PC-3 (cell line): ENCODE results near the gene SOWAHB. TPM values are rescaled to one million over a fixed set of nuclear protein-coding genes. Genes with fewer than 3 reads are reported as not detected.

Source experiments
- ATAC-seq: fragments of 200-7000 bp; cut with Tn5 transposase; 2 replicates; pipeline ENCODE4 v1.9.1; 2020; ENCODE audit warnings: mild to moderate bottlenecking, moderate library complexity
- BruUV-seq: library from RNA; stranded (reverse); fragments of 400-500 nt; replicated peaks from 2 replicates; lab custom pipeline; 2021; lab: Mats Ljungman, UMichigan
- CTCF ChIA-PET: fragments of 300-600 bp; sonication (Branson Sonifier 250); formaldehyde crosslinking; loops from one replicate; lab custom pipeline; 2022; ENCODE audit warnings: antibody characterized with exemption; lab: Charles Lee
- POLR2A ChIA-PET: fragments of 300-600 bp; sonication (Branson Sonifier 250); formaldehyde crosslinking; loops from one replicate; lab custom pipeline; 2022; ENCODE audit warnings: antibody characterized with exemption; ENCODE audit not compliant: unreplicated experiment; lab: Charles Lee
- DNase-seq: peaks from one replicate; pipeline ENCODE4 v3.0.0-alpha.2; 2015
- H2AFZ ChIP-seq: fragments of 300-600 bp; sonication (generic); 2 replicates; pipeline ENCODE4 v1.6.0; 2016; ENCODE audit warnings: antibody characterized with exemption, low read length
- H3F3A ChIP-seq: fragments of 300-600 bp; sonication (generic); one replicate; pipeline ENCODE4 v1.6.0; 2017; ENCODE audit warnings: antibody characterized with exemption, low read length, control low read depth, mild to moderate bottlenecking; ENCODE audit not compliant: unreplicated experiment
- H3K27ac ChIP-seq: fragments of 300-600 bp; sonication (generic); 2 replicates; pipeline ENCODE4 v1.5.1; 2016; ENCODE audit warnings: mild to moderate bottlenecking, low read length
- H3K27me3 ChIP-seq: fragments of 300-600 bp; sonication (generic); 2 replicates; pipeline ENCODE4 v1.6.1; 2016; ENCODE audit warnings: low read length, mixed read lengths
- H3K36me3 ChIP-seq: fragments of 300-600 bp; sonication (generic); 2 replicates; pipeline ENCODE4 v1.6.1; 2016; ENCODE audit warnings: low read depth, mixed run types, low read length, mixed read lengths
- H3K4me1 ChIP-seq: fragments of 300-600 bp; sonication (generic); 2 replicates; pipeline ENCODE4 v1.5.1; 2016; ENCODE audit warnings: low read length; ENCODE audit not compliant: insufficient read depth
- H3K4me2 ChIP-seq: fragments of 300-600 bp; sonication (generic); 2 replicates; pipeline ENCODE4 v1.6.0; 2016; ENCODE audit warnings: low read length
- H3K4me3 ChIP-seq: fragments of 300-600 bp; sonication (generic); 2 replicates; pipeline ENCODE4 v1.5.1; 2016; ENCODE audit warnings: mild to moderate bottlenecking, low read length, mixed read lengths
- H3K79me2 ChIP-seq: fragments of 300-600 bp; sonication (generic); 2 replicates; pipeline ENCODE4 v1.6.1; 2017; ENCODE audit warnings: low read length, mixed read lengths
- H3K9ac ChIP-seq: fragments of 300-600 bp; sonication (generic); 2 replicates; pipeline ENCODE4 v1.6.0; 2016; ENCODE audit warnings: mild to moderate bottlenecking, low read length
- H3K9me2 ChIP-seq: fragments of 300-600 bp; sonication (generic); replicated peaks from 2 replicates; pipeline ENCODE4 v1.6.1; 2016; ENCODE audit warnings: mixed run types, low read length, mixed read lengths
- H3K9me3 ChIP-seq: fragments of 300-600 bp; sonication (generic); 2 replicates; pipeline ENCODE4 v1.6.1; 2016; ENCODE audit warnings: low read length, mixed read lengths
- H4K20me1 ChIP-seq: fragments of 300-600 bp; sonication (generic); 2 replicates; pipeline ENCODE4 v1.6.1; 2016; ENCODE audit warnings: low read length, mixed read lengths
- EZH2 ChIP-seq: fragments of 300-600 bp; sonication (generic); IDR thresholded peaks from one replicate; pipeline ENCODE4 v1.6.1; 2017; ENCODE audit warnings: antibody characterized with exemption, mild to moderate bottlenecking, low read length; ENCODE audit not compliant: unreplicated experiment
- EZH2phosphoT487 ChIP-seq: fragments of 300-600 bp; sonication (generic); IDR thresholded peaks from 2 replicates; pipeline ENCODE4 v1.6.1; 2018; ENCODE audit warnings: mild to moderate bottlenecking, antibody characterized with exemption, low read length, borderline replicate concordance
- intact Hi-C: fragments of 100-400 bp; cut with micrococcal nuclease; formaldehyde crosslinking; loops from 2 replicates; pipeline ENCODE4 v1.9.0; 2023
- total RNA-seq: library from RNA; depleted of rRNA; stranded (reverse); fragments of >200 nt; gene quantifications from 2 replicates; pipeline ENCODE4 v1.2.3, GENCODE V29; 2014
- TF ChIP-seq, protein P1 (sequence below): fragments of 300-600 bp; sonication (generic); conservative IDR thresholded peaks from 2 replicates; pipeline ENCODE4 v1.5.1; 2017; ENCODE audit warnings: antibody characterized with exemption, low read depth, mild to moderate bottlenecking, low read length

SOWAHB gene
- total RNA-seq, 1 experiment from 2014 or later = 4.8 TPM

GRCh38 chr4:76867880-76868655, 29.9 kb downstream of the SOWAHB start:
- CTCF ChIA-PET = no interaction called here
- no peak overlapping the region for H2AFZ ChIP-seq
- H3K4me3 ChIP-seq = no peak overlapping the region
- no peak for DNase-seq
- H3F3A ChIP-seq = no peaks in the 10 kb centered on the region
- no peaks in the 10 kb centered on the region for H3K4me1 ChIP-seq
- no peak for ATAC-seq
- TF ChIP-seq EZH2 (no peak), EZH2phosphoT487 (no peak)
- TF ChIP-seq, protein P1, sequence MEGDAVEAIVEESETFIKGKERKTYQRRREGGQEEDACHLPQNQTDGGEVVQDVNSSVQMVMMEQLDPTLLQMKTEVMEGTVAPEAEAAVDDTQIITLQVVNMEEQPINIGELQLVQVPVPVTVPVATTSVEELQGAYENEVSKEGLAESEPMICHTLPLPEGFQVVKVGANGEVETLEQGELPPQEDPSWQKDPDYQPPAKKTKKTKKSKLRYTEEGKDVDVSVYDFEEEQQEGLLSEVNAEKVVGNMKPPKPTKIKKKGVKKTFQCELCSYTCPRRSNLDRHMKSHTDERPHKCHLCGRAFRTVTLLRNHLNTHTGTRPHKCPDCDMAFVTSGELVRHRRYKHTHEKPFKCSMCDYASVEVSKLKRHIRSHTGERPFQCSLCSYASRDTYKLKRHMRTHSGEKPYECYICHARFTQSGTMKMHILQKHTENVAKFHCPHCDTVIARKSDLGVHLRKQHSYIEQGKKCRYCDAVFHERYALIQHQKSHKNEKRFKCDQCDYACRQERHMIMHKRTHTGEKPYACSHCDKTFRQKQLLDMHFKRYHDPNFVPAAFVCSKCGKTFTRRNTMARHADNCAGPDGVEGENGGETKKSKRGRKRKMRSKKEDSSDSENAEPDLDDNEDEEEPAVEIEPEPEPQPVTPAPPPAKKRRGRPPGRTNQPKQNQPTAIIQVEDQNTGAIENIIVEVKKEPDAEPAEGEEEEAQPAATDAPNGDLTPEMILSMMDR = no peak
- H4K20me1 ChIP-seq = no peaks in the 10 kb centered on the region
- no peaks in the 10 kb centered on the region for H3K9me2 ChIP-seq
- intact Hi-C loops = no loop called here
- no peak overlapping the region for H3K27ac ChIP-seq
- no TSS peak for BruUV-seq
- POLR2A ChIA-PET = no interaction called here
- H3K36me3 ChIP-seq = no peaks in the 10 kb centered on the region
- H3K27me3 ChIP-seq = no peaks in the 10 kb centered on the region
- H3K4me2 ChIP-seq = no peak overlapping the region
- no peaks in the 10 kb centered on the region for H3K79me2 ChIP-seq
- H3K9me3 ChIP-seq = no peaks in the 10 kb centered on the region
- H3K9ac ChIP-seq = no peak overlapping the region

GRCh38 chr4:76867377-76867776, 30.6 kb downstream of the SOWAHB start:
- H3K4me3 ChIP-seq = no peak overlapping the region
- H3K9ac ChIP-seq = no peak overlapping the region
- H3K9me2 ChIP-seq = no peaks in the 10 kb centered on the region
- BruUV-seq = no TSS peak
- no peak overlapping the region for H2AFZ ChIP-seq
- H3K27me3 ChIP-seq = no peaks in the 10 kb centered on the region
- H3K27ac ChIP-seq = no peak overlapping the region
- POLR2A ChIA-PET = no interaction called here
- H3K4me2 ChIP-seq = no peak overlapping the region
- CTCF ChIA-PET = no interaction called here
- intact Hi-C loops = no loop called here
- H3K9me3 ChIP-seq = no peaks in the 10 kb centered on the region
- H3K4me1 ChIP-seq = no peaks in the 10 kb centered on the region
- TF ChIP-seq EZH2phosphoT487 (no peak), EZH2 (no peak)
- TF ChIP-seq, protein P1 = no peak
- no peaks in the 10 kb centered on the region for H3K79me2 ChIP-seq
- no peaks in the 10 kb centered on the region for H3F3A ChIP-seq
- ATAC-seq (no peak), DNase-seq (no peak)
- H3K36me3 ChIP-seq = no peaks in the 10 kb centered on the region
- H4K20me1 ChIP-seq = no peaks in the 10 kb centered on the region

DNA sequence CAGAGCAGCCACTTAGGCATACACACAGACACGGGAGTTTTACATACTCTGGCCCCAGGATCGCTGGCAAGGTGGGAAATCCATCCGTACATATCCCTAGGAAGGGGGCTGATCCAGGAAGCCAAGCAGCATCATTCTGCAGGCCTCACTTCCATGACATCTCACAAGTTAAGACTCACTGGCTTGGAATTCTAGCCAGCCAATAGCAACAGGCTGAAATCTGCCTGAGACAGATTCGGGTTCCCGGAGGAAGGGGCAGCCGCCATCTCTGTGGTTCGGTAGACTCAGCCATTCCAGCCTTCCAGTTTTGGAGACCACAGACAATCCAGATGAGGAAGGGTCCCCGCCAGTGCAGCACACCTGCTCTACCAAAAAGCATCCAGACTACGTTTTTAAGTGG, 31.3 kb downstream of the SOWAHB start:
- DNase-seq (no peak), ATAC-seq (no peak)
- intact Hi-C loops = no loop called here
- Histone ChIP-seq H3K36me3 (no peaks in the 10 kb centered on the region), H3K9ac (no peak overlapping the region), H3K27me3 (no peaks in the 10 kb centered on the region), H3K4me3 (no peak overlapping the region), H3K9me3 (no peaks in the 10 kb centered on the region), H3K27ac (no peak overlapping the region), H2AFZ (no peak overlapping the region), H3F3A (no peaks in the 10 kb centered on the region), H3K79me2 (no peaks in the 10 kb centered on the region), H3K4me2 (no peak overlapping the region), H4K20me1 (no peaks in the 10 kb centered on the region), H3K9me2 (no peaks in the 10 kb centered on the region), H3K4me1 (no peaks in the 10 kb centered on the region)
- ChIA-PET CTCF (no interaction called here), POLR2A (no interaction called here)
- BruUV-seq = no TSS peak
- TF ChIP-seq EZH2 (no peak), EZH2phosphoT487 (no peak)
- TF ChIP-seq, protein P1 = no peak
